ENCODE results near the gene CACYBP.
"Not testable (repeated sequence)": the region's sequence is repeated elsewhere in the genome, so short reads cannot be mapped to it uniquely, and the experiment has no call there.

Gene CACYBP

GRCh38 chr1:175036476-175036875 is 36.7 kb downstream of the CACYBP start:
- TF ChIP-seq CTCF (IDR thresholded peaks at IDR 0.05; ENCODE audit: low read depth, low read length) = no peak

GRCh38 chr1:175037416-175037815 is 37.7 kb downstream of the CACYBP start:
- no peak for TF ChIP-seq CTCF (IDR thresholded peaks at IDR 0.05; ENCODE audit: low read depth, low read length)
- no peak for DNase-seq (ENCODE audit: extremely low read depth, low read depth)

More at GRCh38 chr1:175036476-175036875, 36.7 kb downstream of the CACYBP start:
- no peak for DNase-seq (ENCODE audit: extremely low read depth, low read depth)

GRCh38 chr1:175040324-175040879 is 40.7 kb downstream of the CACYBP start:
- TF ChIP-seq CTCF (IDR thresholded peaks at IDR 0.05; ENCODE audit: low read depth, low read length) = no peak
- DNase-seq (ENCODE audit: extremely low read depth, low read depth) = no peak

- TF ChIP-seq CTCF (IDR thresholded peaks at IDR 0.05; ENCODE audit: low read depth, low read length) = no peak
- DNase-seq (ENCODE audit: extremely low read depth, low read depth) = no peak
These were observed 42.9 kb downstream of the CACYBP start for GRCh38 chr1:175042650-175043049.

GRCh38 chr1:175043824-175044223 is 44.1 kb downstream of the CACYBP start:
- DNase-seq (ENCODE audit: extremely low read depth, low read depth) = no peak
- no peak for TF ChIP-seq CTCF (IDR thresholded peaks at IDR 0.05; ENCODE audit: low read depth, low read length)

GRCh38 chr1:175044591-175044990 is 44.8 kb downstream of the CACYBP start:
- not testable (repeated sequence) for DNase-seq (ENCODE audit: extremely low read depth, low read depth)

GRCh38 chr1:175045097-175045496 is 45.4 kb downstream of the CACYBP start:
- no peak for DNase-seq (ENCODE audit: extremely low read depth, low read depth)
- TF ChIP-seq CTCF (IDR thresholded peaks at IDR 0.05; ENCODE audit: low read depth, low read length) = no peak

GRCh38 chr1:175045519-175045918 is 45.8 kb downstream of the CACYBP start:
- TF ChIP-seq CTCF (IDR thresholded peaks at IDR 0.05; ENCODE audit: low read depth, low read length) = no peak
- no peak for DNase-seq (ENCODE audit: extremely low read depth, low read depth)

All from AG09319 (cell line).